ENCODE data around the gene THOP1. TPM values are rescaled to one million over a fixed set of nuclear protein-coding genes. Genes with fewer than 3 reads are reported as not detected.

The THOP1 gene
- total RNA-seq, 1 experiment from 2014 or later: 221 TPM

GRCh38 chr19:2755811-2756210 lies 29.5 kb upstream of the THOP1 start:
- H3K9me3 ChIP-seq (ENCODE audit: low read length): no peaks in the 10 kb centered on the region
- TF ChIP-seq, protein P1, sequence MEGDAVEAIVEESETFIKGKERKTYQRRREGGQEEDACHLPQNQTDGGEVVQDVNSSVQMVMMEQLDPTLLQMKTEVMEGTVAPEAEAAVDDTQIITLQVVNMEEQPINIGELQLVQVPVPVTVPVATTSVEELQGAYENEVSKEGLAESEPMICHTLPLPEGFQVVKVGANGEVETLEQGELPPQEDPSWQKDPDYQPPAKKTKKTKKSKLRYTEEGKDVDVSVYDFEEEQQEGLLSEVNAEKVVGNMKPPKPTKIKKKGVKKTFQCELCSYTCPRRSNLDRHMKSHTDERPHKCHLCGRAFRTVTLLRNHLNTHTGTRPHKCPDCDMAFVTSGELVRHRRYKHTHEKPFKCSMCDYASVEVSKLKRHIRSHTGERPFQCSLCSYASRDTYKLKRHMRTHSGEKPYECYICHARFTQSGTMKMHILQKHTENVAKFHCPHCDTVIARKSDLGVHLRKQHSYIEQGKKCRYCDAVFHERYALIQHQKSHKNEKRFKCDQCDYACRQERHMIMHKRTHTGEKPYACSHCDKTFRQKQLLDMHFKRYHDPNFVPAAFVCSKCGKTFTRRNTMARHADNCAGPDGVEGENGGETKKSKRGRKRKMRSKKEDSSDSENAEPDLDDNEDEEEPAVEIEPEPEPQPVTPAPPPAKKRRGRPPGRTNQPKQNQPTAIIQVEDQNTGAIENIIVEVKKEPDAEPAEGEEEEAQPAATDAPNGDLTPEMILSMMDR (conservative IDR thresholded peaks at IDR 0.05; ENCODE audit: low read depth, low read length): no peak
- TF ChIP-seq EZH2phosphoT487 (IDR thresholded peaks at IDR 0.05; ENCODE audit: borderline replicate concordance, low read length): no peak
- TF ChIP-seq EZH2 (IDR thresholded peaks at IDR 0.05; ENCODE audit: low read length, unreplicated experiment): no peak
- no peaks in the 10 kb centered on the region for H3K4me1 ChIP-seq (ENCODE audit: insufficient read depth, low read length)
- no peak for DNase-seq
- no peaks in the 10 kb centered on the region; the same call in 1 of the 2 replicates for H3K36me3 ChIP-seq (ENCODE audit: low read depth, low read length)
- CTCF ChIA-PET: no interaction called here
- intact Hi-C loops (cut with micrococcal nuclease): no loop called here
- H2AFZ ChIP-seq (ENCODE audit: low read length): no peak overlapping the region
- no peak overlapping the region for H3K4me3 ChIP-seq (ENCODE audit: low read length)
- H3K27ac ChIP-seq (ENCODE audit: low read length): no peak overlapping the region
- no peaks in the 10 kb centered on the region for H4K20me1 ChIP-seq (ENCODE audit: low read length)
- BruUV-seq (replicated peaks): no TSS peak
- no peak overlapping the region for H3K9ac ChIP-seq (ENCODE audit: low read length)
- H3F3A ChIP-seq (ENCODE audit: low read length, unreplicated experiment): no peaks in the 10 kb centered on the region
- POLR2A ChIA-PET (ENCODE audit: unreplicated experiment): no interaction called here
- no peaks in the 10 kb centered on the region for H3K79me2 ChIP-seq (ENCODE audit: low read length)
- H3K9me2 ChIP-seq (replicated peaks; ENCODE audit: low read length): no peaks in the 10 kb centered on the region
- no peak for ATAC-seq
- H3K4me2 ChIP-seq (ENCODE audit: low read length): no peak overlapping the region
- H3K27me3 ChIP-seq (ENCODE audit: low read length): no peaks in the 10 kb centered on the region

DNA sequence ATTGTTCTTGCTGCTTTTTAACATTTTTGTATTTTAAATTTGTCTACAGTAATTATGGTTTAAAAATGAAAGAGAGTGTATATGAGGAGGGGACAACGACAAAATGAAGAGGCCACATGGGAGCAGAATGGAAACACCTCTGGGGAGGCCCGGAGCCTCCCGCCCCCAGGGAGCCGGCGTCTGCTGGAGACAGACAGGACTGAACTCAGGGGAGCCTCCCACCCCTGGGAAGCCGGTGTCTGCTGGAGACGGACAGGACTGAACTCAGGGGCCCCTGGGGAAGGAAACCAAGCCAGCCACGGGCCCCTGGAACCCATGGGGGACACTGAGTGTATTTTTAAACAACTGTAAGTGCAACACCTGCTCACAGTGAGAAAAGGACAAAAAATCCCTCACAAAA lies 28.8 kb upstream of the THOP1 start:
- no peaks in the 10 kb centered on the region for H3K79me2 ChIP-seq (ENCODE audit: low read length)

More for the DNA sequence above, 28.8 kb upstream of the THOP1 start:
- Histone ChIP-seq H2AFZ (ENCODE audit: low read length) (no peak overlapping the region), H3K4me1 (ENCODE audit: insufficient read depth, low read length) (no peaks in the 10 kb centered on the region), H3K36me3 (ENCODE audit: low read depth, low read length) (no peaks in the 10 kb centered on the region; the same call in 1 of the 2 replicates), H3K27ac (ENCODE audit: low read length) (no peak overlapping the region), H3K9ac (ENCODE audit: low read length) (no peak overlapping the region), H3K9me3 (ENCODE audit: low read length) (no peaks in the 10 kb centered on the region), H3F3A (ENCODE audit: low read length, unreplicated experiment) (no peaks in the 10 kb centered on the region), H4K20me1 (ENCODE audit: low read length) (no peaks in the 10 kb centered on the region), H3K4me2 (ENCODE audit: low read length) (no peak overlapping the region), H3K27me3 (ENCODE audit: low read length) (no peaks in the 10 kb centered on the region), H3K9me2 (replicated peaks; ENCODE audit: low read length) (no peaks in the 10 kb centered on the region), H3K4me3 (ENCODE audit: low read length) (no peak overlapping the region)
- ChIA-PET POLR2A (ENCODE audit: unreplicated experiment) (no interaction called here), CTCF (no interaction called here)
- ATAC-seq (no peak), DNase-seq (no peak)
- TF ChIP-seq EZH2 (IDR thresholded peaks at IDR 0.05; ENCODE audit: low read length, unreplicated experiment) (no peak), EZH2phosphoT487 (IDR thresholded peaks at IDR 0.05; ENCODE audit: borderline replicate concordance, low read length) (no peak)
- TF ChIP-seq, protein P1 (conservative IDR thresholded peaks at IDR 0.05; ENCODE audit: low read depth, low read length): no peak
- intact Hi-C loops (cut with micrococcal nuclease): no loop called here
- no TSS peak for BruUV-seq (replicated peaks)
